Gastroesophageal sphincter (tissue), 4 donors: Measurements from ENCODE around the gene SRF. TPM values are rescaled to one million over a fixed set of nuclear protein-coding genes. Genes with fewer than 3 reads are reported as not detected.

Experiments used
- ATAC-seq: fragments of 150-250 bp; one replicate; pipeline ENCODE4 v1.9.1; 2016; ENCODE audit warnings: mild to moderate bottlenecking, moderate library complexity
- H3K27ac ChIP-seq, 4 donors: fragments of 200-600 bp; sonication (generic) in 3 of 4; 1 replicate in 3 of 4; 2 replicates in 1 of 4; pipeline ENCODE4 v1.5.1; 2016 to 2019
- H3K27me3 ChIP-seq: fragments of 200-600 bp; sonication (generic); one replicate; pipeline ENCODE4 v1.5.1; 2019
- H3K36me3 ChIP-seq, 2 donors: fragments of 200-600 bp; sonication (generic); one replicate each; pipeline ENCODE4 v1.5.1; 2019; ENCODE audit warnings: control low read depth in 1 of 2
- H3K4me1 ChIP-seq, 3 donors: fragments of 200-600 bp; sonication (generic); 1 replicate in 2 of 3; 2 replicates in 1 of 3; pipeline ENCODE4 v1.5.1; 2016 to 2019; ENCODE audit warnings: control low read depth in 2 of 3
- H3K4me3 ChIP-seq, 2 donors: fragments of 200-600 bp; sonication (generic); one replicate each; pipeline ENCODE4 v1.5.1; 2019; ENCODE audit warnings: mild to moderate bottlenecking in 1 of 2, moderate library complexity in 1 of 2
- H3K9me3 ChIP-seq, 3 donors: fragments of 200-600 bp; sonication (generic); one replicate each; pipeline ENCODE4 v1.5.1; 2017 to 2019; ENCODE audit warnings: control low read depth in 2 of 3
- CTCF ChIP-seq, 4 experiments: fragments of 200-600 bp in 2 of 4; fragments of 450-650 bp in 2 of 4; sonication (generic) in 1 of 4; IDR thresholded peaks; one replicate each; pipeline ENCODE4 v1.5.1; 2017 to 2019; ENCODE audit warnings: antibody characterized with exemption in 4 of 4, mild to moderate bottlenecking in 2 of 4, moderate library complexity in 2 of 4
- EP300 ChIP-seq: sonication (generic); formaldehyde crosslinking; IDR thresholded peaks from one replicate; pipeline ENCODE4 v1.6.1; 2017; ENCODE audit warnings: antibody characterized with exemption, mild to moderate bottlenecking
- POLR2A ChIP-seq, 2 donors: fragments of 450-650 bp; IDR thresholded peaks; one replicate each; pipeline ENCODE4 v1.6.1; 2017; ENCODE audit warnings: antibody characterized with exemption in 2 of 2, mild to moderate bottlenecking in 2 of 2, moderate library complexity in 1 of 2
- POLR2AphosphoS5 ChIP-seq: sonication (generic); formaldehyde crosslinking; IDR thresholded peaks from one replicate; pipeline ENCODE4 v1.6.1; 2017; ENCODE audit warnings: antibody characterized with exemption
- WGBS, 2 donors: methylation state at CpG; one replicate each; pipeline ENCODE4 v1.1.5; 2018; ENCODE audit warnings: low coverage in 1 of 2; 5-methylcytosine and 5-hydroxymethylcytosine counted together
- total RNA-seq, 4 donors: library from RNA; depleted of rRNA; stranded (reverse); fragments of >200 nt; gene quantifications; one replicate each; pipeline ENCODE4 v1.1.0, GENCODE V29; 2016

SRF gene
- total RNA-seq, 4 donors from 2014 or later = 92.6 to 192 (median 117) TPM

DNA sequence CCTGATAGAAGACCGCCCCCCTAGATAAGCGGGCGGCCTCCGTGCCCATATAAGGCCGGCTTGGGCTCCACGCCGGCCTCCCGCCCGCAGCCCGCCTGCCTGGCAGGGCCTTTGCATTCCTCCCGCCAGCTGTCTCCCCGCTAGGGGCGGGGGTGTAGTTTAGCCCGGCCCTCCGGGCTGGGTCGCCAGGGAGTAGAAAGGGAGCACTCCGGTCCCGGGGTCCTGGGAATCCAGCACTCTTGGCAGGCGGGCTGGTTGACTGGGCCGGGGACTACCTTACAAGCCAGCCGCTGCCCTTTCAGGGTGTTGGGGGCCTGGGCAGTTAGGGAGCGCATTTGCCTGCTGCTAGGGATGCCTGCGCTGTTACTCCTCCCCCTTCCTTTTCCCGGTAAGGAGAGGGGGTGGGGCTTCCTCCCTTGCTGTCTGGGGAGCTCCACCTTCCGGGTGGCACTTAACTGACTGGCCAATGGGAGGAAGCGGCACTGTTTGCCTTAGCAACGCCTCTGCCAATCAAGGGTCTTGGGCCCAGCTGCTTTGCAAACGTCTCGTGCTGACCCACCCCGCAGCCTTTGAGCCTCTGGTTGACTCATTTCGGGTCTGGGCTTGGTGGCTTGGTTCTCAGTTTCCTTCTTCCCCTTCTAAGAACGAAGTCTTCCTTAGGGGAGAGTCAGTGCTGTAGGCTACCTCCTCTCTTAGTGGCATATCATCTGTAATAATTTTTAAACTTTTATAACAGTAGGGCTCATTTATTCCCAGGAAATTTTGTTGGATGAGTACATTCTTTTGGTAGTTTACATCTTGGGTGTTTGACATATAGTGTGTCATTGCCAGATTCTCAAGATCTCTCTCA, 3.4 kb downstream of the SRF start:
- Histone ChIP-seq H3K4me3 (peak overlapping the region; percentile 62 to 99), H3K36me3 (peaks cover 0 to 42% of the 10 kb centered on the region in 2 donors), H3K4me1 (peaks cover 0 to 64% (median 29%) of the 10 kb centered on the region in 3 donors), H3K9me3 (no peaks in the 10 kb centered on the region), H3K27me3 (no peaks in the 10 kb centered on the region), H3K27ac (peak overlapping the region; percentile 92 to 100 (median 100))
- WGBS, 2 donors = 0% methylated on average over 5 to 12 of the region's 32 CpGs
- peak; percentile 84 for ATAC-seq
- TF ChIP-seq POLR2AphosphoS5 (peak; percentile 78), POLR2A (IDR thresholded peaks at IDR 0.05) (peak; percentile 23 to 32), CTCF (IDR thresholded peaks at IDR 0.05) (peak in 3 of 4 experiments; percentile 37 to 50 (median 39)), EP300 (no peak)

- H3K9me3 ChIP-seq = no peaks in the 10 kb centered on the region
- H3K4me1 ChIP-seq = peaks cover 0 to 58% (median 29%) of the 10 kb centered on the region in 3 donors
- no peak for ATAC-seq
- H3K27me3 ChIP-seq = no peaks in the 10 kb centered on the region
- H3K4me3 ChIP-seq = no peak overlapping the region
- peak overlapping the region in 3 of 4 donors; percentile 99 to 100 (median 100) for H3K27ac ChIP-seq
- 86% methylated on average over 8 of the region's 11 CpGs; no CpG with 5 or more reads in 1 of the 2 donors for WGBS, 2 donors
- peaks cover 0 to 56% of the 10 kb centered on the region in 2 donors for H3K36me3 ChIP-seq
- TF ChIP-seq CTCF (IDR thresholded peaks at IDR 0.05) (no peak), POLR2AphosphoS5 (no peak), POLR2A (IDR thresholded peaks at IDR 0.05) (no peak)
Measured at GRCh38 chr6:43175676-43176422, 4.8 kb downstream of the SRF start.

DNA sequence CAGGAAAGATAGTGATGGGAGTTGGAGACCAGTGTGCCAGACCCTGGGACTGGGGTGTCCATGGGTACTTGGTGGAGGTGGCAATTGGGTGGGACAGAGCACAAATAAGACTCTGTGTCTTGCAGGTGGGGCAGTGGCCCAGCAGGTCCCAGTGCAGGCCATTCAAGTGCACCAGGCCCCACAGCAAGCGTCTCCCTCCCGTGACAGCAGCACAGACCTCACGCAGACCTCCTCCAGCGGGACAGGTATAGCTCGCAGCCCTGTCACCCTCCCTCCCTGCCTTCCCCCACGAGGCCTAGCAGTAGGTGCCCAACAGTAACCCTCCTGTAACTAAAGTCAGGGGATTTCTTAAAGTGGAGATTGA, 5.3 kb downstream of the SRF start:
- ATAC-seq = no peak
- H3K4me1 ChIP-seq = peaks cover 0 to 64% (median 29%) of the 10 kb centered on the region in 3 donors
- no peak for TF ChIP-seq POLR2A (IDR thresholded peaks at IDR 0.05)
- no peak for TF ChIP-seq EP300
- no peak for TF ChIP-seq CTCF (IDR thresholded peaks at IDR 0.05)
- no peaks in the 10 kb centered on the region for H3K9me3 ChIP-seq
- no peaks in the 10 kb centered on the region for H3K27me3 ChIP-seq
- 55% methylated on average over 4 of the region's 6 CpGs; no CpG with 5 or more reads in 1 of the 2 donors for WGBS, 2 donors
- H3K36me3 ChIP-seq = peaks cover 0 to 56% of the 10 kb centered on the region in 2 donors
- H3K4me3 ChIP-seq = no peak overlapping the region
- H3K27ac ChIP-seq = peak overlapping the region in 3 of 4 donors; percentile 99 to 100 (median 100)

DNA sequence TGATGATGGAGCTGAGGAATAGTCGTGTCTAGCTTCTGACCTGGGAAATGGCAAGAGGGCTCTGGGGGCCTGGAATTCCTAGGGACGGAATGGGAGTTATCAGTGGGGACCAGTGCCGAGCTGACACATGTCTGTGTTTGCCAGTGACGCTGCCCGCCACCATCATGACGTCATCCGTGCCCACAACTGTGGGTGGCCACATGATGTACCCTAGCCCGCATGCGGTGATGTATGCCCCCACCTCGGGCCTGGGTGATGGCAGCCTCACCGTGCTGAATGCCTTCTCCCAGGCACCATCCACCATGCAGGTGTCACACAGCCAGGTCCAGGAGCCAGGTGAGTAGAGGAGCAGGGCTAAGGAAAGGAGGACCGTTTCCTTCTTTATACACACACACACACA, 7.1 kb downstream of the SRF start:
- TF ChIP-seq EP300 = no peak
- no peaks in the 10 kb centered on the region for H3K27me3 ChIP-seq
- ATAC-seq = no peak
- peaks cover 2 to 71% (median 27%) of the 10 kb centered on the region in 3 donors for H3K4me1 ChIP-seq
- WGBS, 2 donors = 70 to 82% methylated on average over 3 to 5 of the region's 12 CpGs
- peak overlapping the region in 2 of 4 donors; percentile 41 to 84 for H3K27ac ChIP-seq
- H3K4me3 ChIP-seq = no peak overlapping the region
- H3K36me3 ChIP-seq = peaks cover 0 to 56% of the 10 kb centered on the region in 2 donors
- no peaks in the 10 kb centered on the region for H3K9me3 ChIP-seq

- no peak for ATAC-seq
- Histone ChIP-seq H3K4me3 (no peak overlapping the region), H3K4me1 (peaks cover 2 to 71% (median 18%) of the 10 kb centered on the region in 3 donors), H3K27me3 (no peaks in the 10 kb centered on the region), H3K9me3 (no peaks in the 10 kb centered on the region), H3K36me3 (peaks cover 0 to 59% of the 10 kb centered on the region in 2 donors), H3K27ac (peak overlapping the region in 3 of 4 donors; percentile 11 to 85 (median 84))
- TF ChIP-seq CTCF (IDR thresholded peaks at IDR 0.05) = no peak
- TF ChIP-seq POLR2AphosphoS5 = no peak
- no peak for TF ChIP-seq POLR2A (IDR thresholded peaks at IDR 0.05)
- TF ChIP-seq EP300 = no peak
- WGBS, 2 donors = 60 to 81% methylated on average over 2 to 9 of the region's 20 CpGs
Measured at GRCh38 chr6:43178951-43179830, 8.1 kb downstream of the SRF start.
